Esophagus muscularis mucosa (tissue), 4 donors: ENCODE measurements around the gene LGALS3BP.
A peak's percentile ranks its signal among the peaks of the same experiment; 100 is the strongest.

Experiments
- EP300 ChIP-seq: sonication (generic); formaldehyde crosslinking; IDR thresholded peaks from one replicate; pipeline ENCODE4 v1.6.1; 2017; ENCODE audit warnings: antibody characterized with exemption
- POLR2A ChIP-seq: fragments of 450-650 bp; IDR thresholded peaks from one replicate; pipeline ENCODE4 v1.6.1; 2017; ENCODE audit warnings: antibody characterized with exemption, moderate library complexity, mild to moderate bottlenecking, low read depth
- POLR2AphosphoS5 ChIP-seq, 2 donors: sonication (generic); formaldehyde crosslinking; IDR thresholded peaks; one replicate each; pipeline ENCODE4 v1.6.1; 2017; ENCODE audit warnings: antibody characterized with exemption in 2 of 2
- TF ChIP-seq, protein P1 (sequence below), 3 experiments: fragments of 200-600 bp in 2 of 3; fragments of 450-650 bp in 1 of 3; sonication (generic) in 2 of 3; IDR thresholded peaks; one replicate each; pipeline ENCODE4 v1.5.1; 2017 to 2019; ENCODE audit warnings: antibody characterized with exemption in 3 of 3, mild to moderate bottlenecking in 2 of 3, moderate library complexity in 1 of 3

GRCh38 chr17:78933025-78933958 lies 46.4 kb downstream of the LGALS3BP start:
- TF ChIP-seq POLR2A = no peak
- TF ChIP-seq, protein P1, sequence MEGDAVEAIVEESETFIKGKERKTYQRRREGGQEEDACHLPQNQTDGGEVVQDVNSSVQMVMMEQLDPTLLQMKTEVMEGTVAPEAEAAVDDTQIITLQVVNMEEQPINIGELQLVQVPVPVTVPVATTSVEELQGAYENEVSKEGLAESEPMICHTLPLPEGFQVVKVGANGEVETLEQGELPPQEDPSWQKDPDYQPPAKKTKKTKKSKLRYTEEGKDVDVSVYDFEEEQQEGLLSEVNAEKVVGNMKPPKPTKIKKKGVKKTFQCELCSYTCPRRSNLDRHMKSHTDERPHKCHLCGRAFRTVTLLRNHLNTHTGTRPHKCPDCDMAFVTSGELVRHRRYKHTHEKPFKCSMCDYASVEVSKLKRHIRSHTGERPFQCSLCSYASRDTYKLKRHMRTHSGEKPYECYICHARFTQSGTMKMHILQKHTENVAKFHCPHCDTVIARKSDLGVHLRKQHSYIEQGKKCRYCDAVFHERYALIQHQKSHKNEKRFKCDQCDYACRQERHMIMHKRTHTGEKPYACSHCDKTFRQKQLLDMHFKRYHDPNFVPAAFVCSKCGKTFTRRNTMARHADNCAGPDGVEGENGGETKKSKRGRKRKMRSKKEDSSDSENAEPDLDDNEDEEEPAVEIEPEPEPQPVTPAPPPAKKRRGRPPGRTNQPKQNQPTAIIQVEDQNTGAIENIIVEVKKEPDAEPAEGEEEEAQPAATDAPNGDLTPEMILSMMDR (IDR thresholded peaks at IDR 0.05) = no peak
- peak; percentile 20 to 57 for TF ChIP-seq POLR2AphosphoS5 (IDR thresholded peaks at IDR 0.05)
- no peak for TF ChIP-seq EP300
